H1 (cell line): ENCODE measurements around the gene ISCA2. TPM values are rescaled to one million over a fixed set of nuclear protein-coding genes. Genes with fewer than 3 reads are reported as not detected.

Experiments used
- CTCF ChIA-PET: fragments of 300-600 bp; sonication (Branson Sonifier 250); formaldehyde crosslinking; loops from one replicate; lab custom pipeline; 2021; ENCODE audit not compliant: partially characterized antibody; lab: Charles Lee
- POLR2A ChIA-PET: fragments of 300-600 bp; sonication (Branson Sonifier 250); formaldehyde crosslinking; loops from one replicate; lab custom pipeline; 2021; ENCODE audit warnings: inconsistent platforms; ENCODE audit not compliant: partially characterized antibody; lab: Charles Lee
- DNase-seq, 2 experiments: peaks; one replicate each; pipeline versions ENCODE4 v3.0.0 to v3.0.0-alpha.2; 2010 to 2022; ENCODE audit warnings: low spot score in 2 of 2, low read depth in 1 of 2, mixed read lengths in 1 of 2
- FAIRE-seq: peaks from 2 replicates; lab custom pipeline; 2011; peaks lifted over from hg19 to GRCh38; lab: Jason Lieb, UNC
- H2AFZ ChIP-seq: 2 replicates; pipeline ENCODE4 v1.8.1; 2012; ENCODE audit warnings: low read length, inconsistent platforms
- H2AK5ac ChIP-seq: 2 replicates; pipeline ENCODE4 v1.6.1; 2013; ENCODE audit warnings: low read depth, low read length
- H2BK120ac ChIP-seq: replicated peaks from 2 replicates; pipeline ENCODE3; 2013; ENCODE audit warnings: low read depth, low read length, inconsistent platforms
- H2BK12ac ChIP-seq: 2 replicates; pipeline ENCODE4 v1.6.1; 2013; ENCODE audit warnings: low read depth, low read length
- H2BK15ac ChIP-seq: 2 replicates; pipeline ENCODE4 v1.6.1; 2013; ENCODE audit warnings: low read length
- H2BK20ac ChIP-seq: 2 replicates; pipeline ENCODE4 v1.6.1; 2013; ENCODE audit warnings: low read length
- H2BK5ac ChIP-seq: 2 replicates; pipeline ENCODE4 v1.6.1; 2013; ENCODE audit warnings: low read depth, low read length
- H3K14ac ChIP-seq: 2 replicates; pipeline ENCODE4 v1.6.1; 2013; ENCODE audit warnings: inconsistent platforms; ENCODE audit not compliant: insufficient read length
- H3K18ac ChIP-seq: 2 replicates; pipeline ENCODE4 v1.6.1; 2013; ENCODE audit warnings: low read length; ENCODE audit errors: extremely low read depth
- H3K23ac ChIP-seq: 2 replicates; pipeline ENCODE4 v1.6.1; 2013; ENCODE audit warnings: inconsistent platforms; ENCODE audit not compliant: insufficient read length
- H3K23me2 ChIP-seq: 2 replicates; pipeline ENCODE4 v1.6.1; 2013; ENCODE audit warnings: low read depth, low read length
- H3K27ac ChIP-seq: 2 replicates; pipeline ENCODE4 v1.6.1; 2011; ENCODE audit warnings: low read depth, low read length, inconsistent platforms
- H3K27me3 ChIP-seq, 4 experiments: replicated peaks in 1 of 4; 1 replicate in 1 of 4; 2 replicates in 3 of 4; pipeline versions ENCODE4 v1.6.1 to v1.8.1; 2011 to 2013; ENCODE audit warnings: low read length in 3 of 4, mild to moderate bottlenecking in 3 of 4, inconsistent platforms in 2 of 4, mixed read lengths in 2 of 4, moderate library complexity in 1 of 4; ENCODE audit not compliant: control insufficient read depth in 3 of 4, insufficient read depth in 3 of 4; ENCODE audit errors: extremely low read depth in 1 of 4
- H3K36me3 ChIP-seq, 4 experiments: 2 replicates each; pipeline versions ENCODE4 v1.6.1 to v1.8.1; 2011 to 2013; ENCODE audit warnings: mild to moderate bottlenecking in 4 of 4, low read length in 3 of 4, moderate library complexity in 2 of 4, control low read depth in 1 of 4, inconsistent platforms in 1 of 4; ENCODE audit not compliant: insufficient read depth in 4 of 4, control insufficient read depth in 2 of 4
- H3K4ac ChIP-seq: replicated peaks from 2 replicates; pipeline ENCODE3; 2013; ENCODE audit warnings: low read length, low read depth, mixed read lengths, inconsistent platforms; ENCODE audit not compliant: insufficient read length
- H3K4me1 ChIP-seq, 4 experiments: replicated peaks in 1 of 4; 1 replicate in 1 of 4; 2 replicates in 3 of 4; pipeline versions ENCODE4 v1.6.1 to v1.8.1; 2011 to 2013; ENCODE audit warnings: low read length in 3 of 4, inconsistent platforms in 2 of 4, mixed read lengths in 1 of 4; ENCODE audit not compliant: insufficient read depth in 4 of 4, control insufficient read depth in 3 of 4
- H3K4me2 ChIP-seq, 2 experiments: 2 replicates each; pipeline versions ENCODE4 v1.6.1 to v1.8.1; 2011 to 2013; ENCODE audit warnings: low read depth in 2 of 2, low read length in 2 of 2, control low read depth in 1 of 2, inconsistent platforms in 1 of 2, mild to moderate bottlenecking in 1 of 2; ENCODE audit not compliant: insufficient read depth in 1 of 2
- H3K4me3 ChIP-seq, 4 experiments: fragments of 200-600, 300-600 bp in 1 of 4; sonication (generic), shearing (Covaris generic), sonication (Bioruptor Twin) in 1 of 4; 2 replicates each; pipeline versions ENCODE4 v1.5.1 to v1.8.1; 2011 to 2016; ENCODE audit warnings: low read length in 4 of 4, low read depth in 3 of 4, control low read depth in 2 of 4, inconsistent platforms in 2 of 4, mild to moderate bottlenecking in 2 of 4, mixed read lengths in 1 of 4, moderate library complexity in 1 of 4; ENCODE audit not compliant: insufficient read depth in 2 of 4; ENCODE audit errors: extremely low read depth in 1 of 4
- H3K56ac ChIP-seq: replicated peaks from 2 replicates; pipeline ENCODE3; 2013; ENCODE audit warnings: low read depth, mild to moderate bottlenecking, mixed read lengths, low read length, inconsistent platforms; ENCODE audit not compliant: insufficient read length
- H3K79me1 ChIP-seq: 2 replicates; pipeline ENCODE4 v1.6.1; 2013; ENCODE audit warnings: low read depth, low read length, control low read depth
- H3K79me2 ChIP-seq, 2 experiments: 2 replicates each; pipeline versions ENCODE4 v1.6.1 to v1.8.1; 2012 to 2013; ENCODE audit warnings: low read length in 2 of 2, mild to moderate bottlenecking in 2 of 2, inconsistent platforms in 1 of 2; ENCODE audit not compliant: insufficient read depth in 2 of 2, control insufficient read depth in 1 of 2
- H3K9ac ChIP-seq, 4 experiments: replicated peaks in 1 of 4; 1 replicate in 1 of 4; 2 replicates in 3 of 4; pipeline versions ENCODE4 v1.6.1 to v1.8.1; 2011 to 2013; ENCODE audit warnings: low read depth in 3 of 4, low read length in 3 of 4, control low read depth in 2 of 4, mild to moderate bottlenecking in 2 of 4, moderate library complexity in 2 of 4, inconsistent platforms in 1 of 4; ENCODE audit errors: extremely low read depth in 1 of 4
- H3K9me3 ChIP-seq, 2 experiments: 2 replicates each; pipeline versions ENCODE4 v1.6.1 to v1.8.1; 2012 to 2013; ENCODE audit warnings: mild to moderate bottlenecking in 2 of 2, moderate library complexity in 2 of 2, control low read depth in 1 of 2, inconsistent platforms in 1 of 2, low read depth in 1 of 2, low read length in 1 of 2, mixed read lengths in 1 of 2; ENCODE audit not compliant: insufficient read depth in 2 of 2
- H4K20me1 ChIP-seq, 2 experiments: replicated peaks in 1 of 2; 2 replicates each; pipeline versions ENCODE3 to v1.8.1; 2011 to 2013; ENCODE audit warnings: inconsistent platforms in 2 of 2, low read length in 2 of 2, mild to moderate bottlenecking in 1 of 2; ENCODE audit not compliant: insufficient read depth in 2 of 2, control insufficient read depth in 1 of 2
- H4K5ac ChIP-seq: 2 replicates; pipeline ENCODE4 v1.6.1; 2013; ENCODE audit warnings: low read length, low read depth, mixed read lengths, inconsistent platforms; ENCODE audit not compliant: insufficient read length
- H4K8ac ChIP-seq: 2 replicates; pipeline ENCODE4 v1.8.0; 2013; ENCODE audit warnings: mild to moderate bottlenecking, moderate library complexity, low read length, inconsistent platforms; ENCODE audit not compliant: insufficient read depth; ENCODE audit errors: extremely low read depth
- H4K91ac ChIP-seq: replicated peaks from 2 replicates; pipeline ENCODE3; 2013; ENCODE audit warnings: low read length, mixed read lengths, inconsistent platforms; ENCODE audit not compliant: insufficient read length
- ATF3 ChIP-seq: IDR thresholded peaks from 2 replicates; pipeline ENCODE4 v1.6.1; 2011; ENCODE audit warnings: low read depth, mild to moderate bottlenecking, low read length; ENCODE audit not compliant: insufficient read depth
- BCL11A ChIP-seq, 2 experiments: IDR thresholded peaks; one replicate each; pipeline ENCODE4 v1.6.1; 2011; ENCODE audit warnings: low read depth in 2 of 2, low read length in 2 of 2, mild to moderate bottlenecking in 2 of 2
- CREB1 ChIP-seq: IDR thresholded peaks from 2 replicates; pipeline ENCODE4 v1.6.1; 2012; ENCODE audit warnings: inconsistent platforms
- CTBP2 ChIP-seq: IDR thresholded peaks from 2 replicates; pipeline ENCODE4 v1.7.0; 2011; ENCODE audit warnings: borderline replicate concordance, mild to moderate bottlenecking, moderate library complexity, mixed read lengths, low read length; ENCODE audit not compliant: insufficient read depth, insufficient read length
- HDAC2 ChIP-seq, 2 experiments: fragments of 300-600 bp in 1 of 2; sonication (generic) in 1 of 2; IDR thresholded peaks; 2 replicates each; pipeline ENCODE4 v1.6.1; 2011 to 2012; ENCODE audit warnings: low read depth in 2 of 2, low read length in 2 of 2, mild to moderate bottlenecking in 2 of 2, moderate library complexity in 2 of 2, borderline replicate concordance in 1 of 2, inconsistent platforms in 1 of 2
- JUND ChIP-seq: IDR thresholded peaks from 2 replicates; pipeline ENCODE4 v1.6.1; 2011; ENCODE audit warnings: mild to moderate bottlenecking, improper control_type of control experiment, low read length
- RNF2 ChIP-seq: fragments of 200-900, 300-1000 bp; sonication (generic); IDR thresholded peaks from 2 replicates; pipeline ENCODE4 v1.7.1; 2016; ENCODE audit warnings: borderline replicate concordance, low read depth, mild to moderate bottlenecking, antibody characterized with exemption, low read length; ENCODE audit not compliant: poor library complexity, severe bottlenecking; ENCODE audit errors: missing control alignments
- SIX5 ChIP-seq: IDR thresholded peaks from 2 replicates; pipeline ENCODE4 v1.6.1; 2011; ENCODE audit warnings: mild to moderate bottlenecking, low read depth, low read length
- SP1 ChIP-seq: IDR thresholded peaks from 2 replicates; pipeline ENCODE4 v1.6.1; 2011; ENCODE audit warnings: low read depth, low read length
- SP4 ChIP-seq: IDR thresholded peaks from 2 replicates; pipeline ENCODE4 v1.6.1; 2012; ENCODE audit warnings: low read length, inconsistent platforms
- TEAD4 ChIP-seq: IDR thresholded peaks from 2 replicates; pipeline ENCODE4 v1.6.1; 2012; ENCODE audit warnings: low read depth, low read length, inconsistent platforms, mixed read lengths
- ZNF274 ChIP-seq: IDR thresholded peaks from 2 replicates; pipeline ENCODE4 v1.7.0; 2012; ENCODE audit warnings: low read length, borderline replicate concordance; ENCODE audit errors: extremely low read depth
- WGBS, 2 experiments: shearing (Covaris generic) in 1 of 2; methylation state at CpG; one replicate each; pipeline versions ENCODE4 v1.1.6 to v1.1.7; 2013 to 2015; ENCODE audit warnings: low lambda C conversion rate in 2 of 2, mixed read lengths in 2 of 2, inconsistent platforms in 1 of 2, low coverage in 1 of 2, missing lambda C conversion rate in 1 of 2; ENCODE audit not compliant: insufficient replicate concordance in 2 of 2, insufficient coverage in 1 of 2, insufficient read length in 1 of 2; ENCODE audit errors: extremely low coverage in 1 of 2, missing lambda C conversion rate in 1 of 2; 5-methylcytosine and 5-hydroxymethylcytosine counted together
- polyA plus RNA-seq, 7 experiments: library from polyadenylated mRNA; depleted of rRNA in 3 of 7; stranded (reverse) in 5 of 7; unstranded in 2 of 7; fragments of >200 nt in 5 of 7; fragments of 200-250 nt in 2 of 7; gene quantifications; 1 replicate in 5 of 7; 2 replicates in 1 of 7; 4 replicates in 1 of 7; pipeline versions ENCODE4 v1.2.1 to v1.2.3, GENCODE V29; 2011 to 2013; ENCODE audit warnings: missing spikeins in 2 of 7, mixed read lengths in 2 of 7
- total RNA-seq: library from RNA; stranded (reverse); fragmentation: NEBNext Ultra II Directional; extraction: Animal tissue kit (Norgen Biotek cat#: 25700); gene quantifications from 2 replicates; pipeline ENCODE4 v1.2.1, GENCODE V29; 2021

ISCA2 gene
- total and polyA plus RNA-seq, 2 of the 8 experiments (the other 6 are each of a cell fraction or from before 2014, with no cell fraction given) = 43.5 to 78.6 TPM

GRCh38 chr14:74501691-74502090 lies 8.1 kb downstream of the ISCA2 start:
- H3K9me3 ChIP-seq = no peaks in the 10 kb centered on the region
- no peaks in the 10 kb centered on the region for H3K79me1 ChIP-seq
- no peak overlapping the region for H3K56ac ChIP-seq
- no peak overlapping the region for H3K23ac ChIP-seq
- no peaks in the 10 kb centered on the region for H3K36me3 ChIP-seq
- CTCF ChIA-PET = interaction anchor here (0.6 to 6.2 kb wide), 39 partner anchors 8 to 237 kb away, joined by 3 to 64 read pairs (median 5); partner anchors contain the start of genes ISCA2 and NPC2
- no peak overlapping the region for H3K4ac ChIP-seq
- H3K23me2 ChIP-seq = no peaks in the 10 kb centered on the region
- H4K5ac ChIP-seq = no peak overlapping the region
- no peak overlapping the region for H4K91ac ChIP-seq
- no peak overlapping the region for H3K9ac ChIP-seq
- TF ChIP-seq ATF3 = no peak
- no peak for TF ChIP-seq SP1
- no peak for TF ChIP-seq CTBP2
- TF ChIP-seq SP4 = no peak
- no peak for TF ChIP-seq TEAD4
- TF ChIP-seq ZNF274 = no peak
- no peak for TF ChIP-seq RNF2
- TF ChIP-seq BCL11A (IDR thresholded peaks at IDR 0.05; ENCODE audit: low read depth in 2 of 2, low read length in 2 of 2) = no peak
- no peak for TF ChIP-seq CREB1
- no peak for TF ChIP-seq SIX5
- no peak for TF ChIP-seq HDAC2 (IDR thresholded peaks at IDR 0.05; ENCODE audit: borderline replicate concordance in 1 of 2, low read depth in 2 of 2, low read length in 2 of 2)
- no peak for TF ChIP-seq JUND
- TF ChIP-seq, all 59 proteins: peak for 0
- Histone ChIP-seq H4K8ac (no peak overlapping the region), H2AFZ (no peak overlapping the region), H3K27ac (no peak overlapping the region), H3K4me2 (peak overlapping the region; percentile 5 to 19; a peak in 2 of 4 replicates), H3K4me3 (no peak overlapping the region), H2AK5ac (0 out of 2 replicates have a peak overlapping the region, but pooled peaks have one; percentile 43), H3K14ac (no peak overlapping the region), H2BK20ac (no peak overlapping the region), H2BK12ac (0 out of 2 replicates have a peak overlapping the region, but pooled peaks have one; percentile 20), H3K4me1 (peaks cover 4 to 19% (median 16%) of the 10 kb centered on the region in 4 experiments), H3K18ac (no peak overlapping the region), H2BK5ac (no peak overlapping the region), H3K27me3 (no peaks in the 10 kb centered on the region), H2BK15ac (no peak overlapping the region), H4K20me1 (peaks cover 0 to 1% of the 10 kb centered on the region in 2 experiments), H3K79me2 (no peaks in the 10 kb centered on the region), H2BK120ac (no peak overlapping the region)
- no peak for DNase-seq
- 76% methylated on average over 5 of the region's 5 CpGs; no CpG with 5 or more reads in 1 of the 2 experiments for WGBS, 2 experiments
- FAIRE-seq = no peak
- POLR2A ChIA-PET = interaction anchor here (1.0 kb wide), 2 partner anchors 24 to 72 kb away, joined by 3 read pairs; no protein-coding TSS in a partner anchor
